Common myeloid progenitor, CD34-positive (primary cell): ENCODE results near the gene STRADA. TPM values are rescaled to one million over a fixed set of nuclear protein-coding genes. Genes with fewer than 3 reads are reported as not detected.
A peak's percentile ranks its signal among the peaks of the same experiment; 100 is the strongest.

Experiments used
- CTCF ChIA-PET: fragments of 350-600 bp; sonication (Branson Sonifier 250); formaldehyde crosslinking; loops from one replicate; lab custom pipeline; 2021; ENCODE audit warnings: antibody characterized with exemption; lab: Charles Lee
- POLR2A ChIA-PET: fragments of 350-600 bp; sonication (Branson Sonifier 250); formaldehyde crosslinking; loops from one replicate; lab custom pipeline; 2021; ENCODE audit warnings: antibody characterized with exemption; lab: Charles Lee
- DNase-seq, 3 donors: peaks; one replicate each; pipeline versions ENCODE4 v3.0.0 to v3.0.0-alpha.2; 2013
- H3K27ac ChIP-seq, 2 experiments: 1 replicate in 1 of 2; 2 replicates in 1 of 2; pipeline ENCODE4 v1.7.0; 2013; ENCODE audit warnings: inconsistent platforms in 2 of 2, low read length in 2 of 2, mild to moderate bottlenecking in 2 of 2, low read depth in 1 of 2, moderate library complexity in 1 of 2; ENCODE audit not compliant: severe bottlenecking in 2 of 2, insufficient read depth in 1 of 2, poor library complexity in 1 of 2
- H3K27me3 ChIP-seq, 5 experiments: replicated peaks in 2 of 5; 1 replicate in 3 of 5; 2 replicates in 2 of 5; pipeline versions ENCODE4 v1.6.1 to v1.7.0; 2013; ENCODE audit warnings: low read length in 4 of 5, mild to moderate bottlenecking in 2 of 5, moderate library complexity in 2 of 5, inconsistent platforms in 1 of 5; ENCODE audit not compliant: insufficient read depth in 5 of 5, control insufficient read depth in 4 of 5
- H3K36me3 ChIP-seq, 4 experiments: 1 replicate in 2 of 4; 2 replicates in 2 of 4; pipeline versions ENCODE4 v1.6.1 to v1.7.0; 2013; ENCODE audit warnings: low read length in 3 of 4, control low read depth in 1 of 4, mild to moderate bottlenecking in 1 of 4; ENCODE audit not compliant: control insufficient read depth in 4 of 4, insufficient read depth in 4 of 4
- H3K4me1 ChIP-seq, 4 experiments: 1 replicate in 3 of 4; 2 replicates in 1 of 4; pipeline versions ENCODE4 v1.6.1 to v1.7.1; 2013; ENCODE audit warnings: low read length in 3 of 4, mild to moderate bottlenecking in 3 of 4, control low read depth in 1 of 4, inconsistent platforms in 1 of 4, moderate library complexity in 1 of 4; ENCODE audit not compliant: control insufficient read depth in 4 of 4, insufficient read depth in 4 of 4; ENCODE audit errors: control extremely low read depth in 1 of 4
- H3K4me3 ChIP-seq, 7 experiments: 1 replicate in 4 of 7; 2 replicates in 3 of 7; pipeline versions ENCODE4 v1.5.1 to v1.7.0; 2013; ENCODE audit warnings: mild to moderate bottlenecking in 7 of 7, low read length in 6 of 7, moderate library complexity in 6 of 7, inconsistent platforms in 2 of 7, low read depth in 2 of 7, control low read depth in 1 of 7; ENCODE audit not compliant: insufficient read depth in 4 of 7, control insufficient read depth in 1 of 7; ENCODE audit errors: extremely low read depth in 1 of 7
- H3K9me3 ChIP-seq, 5 experiments: 1 replicate in 4 of 5; 2 replicates in 1 of 5; pipeline versions ENCODE4 v1.6.1 to v1.7.1; 2013; ENCODE audit warnings: low read length in 4 of 5, mild to moderate bottlenecking in 2 of 5, inconsistent platforms in 1 of 5, low read depth in 1 of 5, moderate library complexity in 1 of 5; ENCODE audit not compliant: control insufficient read depth in 4 of 5, insufficient read depth in 2 of 5; ENCODE audit errors: control extremely low read depth in 1 of 5
- WGBS: methylation state at CpG from one replicate; pipeline ENCODE4 v1.1.5; 2013; ENCODE audit not compliant: insufficient coverage; 5-methylcytosine and 5-hydroxymethylcytosine counted together
- polyA plus RNA-seq: library from polyadenylated mRNA; unstranded; fragments of 120-200 nt; gene quantifications from one replicate; pipeline ENCODE4 v1.2.1, GENCODE V29; 2013

The STRADA gene, protein sequence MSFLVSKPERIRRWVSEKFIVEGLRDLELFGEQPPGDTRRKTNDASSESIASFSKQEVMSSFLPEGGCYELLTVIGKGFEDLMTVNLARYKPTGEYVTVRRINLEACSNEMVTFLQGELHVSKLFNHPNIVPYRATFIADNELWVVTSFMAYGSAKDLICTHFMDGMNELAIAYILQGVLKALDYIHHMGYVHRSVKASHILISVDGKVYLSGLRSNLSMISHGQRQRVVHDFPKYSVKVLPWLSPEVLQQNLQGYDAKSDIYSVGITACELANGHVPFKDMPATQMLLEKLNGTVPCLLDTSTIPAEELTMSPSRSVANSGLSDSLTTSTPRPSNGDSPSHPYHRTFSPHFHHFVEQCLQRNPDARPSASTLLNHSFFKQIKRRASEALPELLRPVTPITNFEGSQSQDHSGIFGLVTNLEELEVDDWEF
- 60.8 TPM for polyA plus RNA-seq

DNA sequence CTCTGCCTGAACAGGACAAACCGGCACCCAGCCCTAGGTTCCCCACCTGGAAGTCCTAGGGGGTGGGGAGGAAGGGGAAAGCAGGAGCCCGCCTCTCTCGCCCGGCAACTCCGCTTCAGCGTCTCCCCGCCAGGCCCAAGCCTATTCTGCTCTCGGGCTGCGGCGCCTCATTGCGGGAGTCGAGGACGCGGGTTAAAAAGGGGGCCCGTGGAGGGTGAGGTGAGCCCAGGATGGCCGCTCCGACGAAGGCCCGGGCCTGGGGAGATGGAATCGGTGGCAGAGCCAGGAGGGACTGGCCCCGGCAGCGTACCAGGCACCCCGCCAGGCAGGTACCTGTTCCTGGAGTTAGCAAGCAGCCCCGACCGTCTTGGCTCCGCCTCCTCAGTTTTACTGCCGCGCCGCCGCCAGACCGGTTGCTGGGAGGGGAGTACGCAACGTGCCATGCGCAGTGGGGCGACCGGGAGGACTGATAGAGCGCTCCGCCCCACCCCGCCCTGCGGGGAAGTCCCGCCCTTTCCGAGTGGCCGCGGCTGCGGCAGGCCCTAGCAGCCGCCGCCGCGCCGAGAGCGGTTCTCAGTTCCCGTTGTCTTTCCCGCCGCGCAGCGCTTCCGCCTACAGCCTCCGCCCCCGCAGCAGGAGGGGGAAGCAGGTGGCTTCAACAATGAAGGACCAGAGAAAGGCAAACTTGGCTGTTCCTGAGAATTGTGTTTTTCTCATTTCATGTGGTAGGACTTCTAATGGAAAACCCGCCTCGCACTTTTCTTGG lies at the start of gene STRADA:
Gene STRADA, minus strand, starts transcription at position 392 of the 766 bp plus-strand sequence. CDS start 13,430 bp downstream, outside the sequence.
- peak; percentile 98 to 99 (median 99) for DNase-seq
- Histone ChIP-seq H3K27me3 (no peaks in the 10 kb centered on the region), H3K36me3 (peaks cover 3 to 11% (median 7%) of the 10 kb centered on the region in 4 experiments), H3K9me3 (no peaks in the 10 kb centered on the region), H3K4me3 (peak within 1 kb of the TSS; percentile 80 to 95 (median 87)), H3K4me1 (peaks cover 5 to 19% (median 18%) of the 10 kb centered on the region in 4 experiments), H3K27ac (peak within 1 kb of the TSS; percentile 80 to 93)
- WGBS, result 0% methylated on average over 55 of the region's 61 CpGs
- CTCF ChIA-PET, result interaction anchor here (0.7 to 1.8 kb wide), 6 partner anchors 9 to 44 kb away, joined by 3 to 7 read pairs (median 4); no protein-coding TSS in a partner anchor
- POLR2A ChIA-PET, result interaction anchor here (0.5 to 1.8 kb wide), 9 partner anchors 11 to 61 kb away, joined by 3 to 16 read pairs (median 3); partner anchors contain the start of genes CCDC47, DDX42 and LIMD2

DNA sequence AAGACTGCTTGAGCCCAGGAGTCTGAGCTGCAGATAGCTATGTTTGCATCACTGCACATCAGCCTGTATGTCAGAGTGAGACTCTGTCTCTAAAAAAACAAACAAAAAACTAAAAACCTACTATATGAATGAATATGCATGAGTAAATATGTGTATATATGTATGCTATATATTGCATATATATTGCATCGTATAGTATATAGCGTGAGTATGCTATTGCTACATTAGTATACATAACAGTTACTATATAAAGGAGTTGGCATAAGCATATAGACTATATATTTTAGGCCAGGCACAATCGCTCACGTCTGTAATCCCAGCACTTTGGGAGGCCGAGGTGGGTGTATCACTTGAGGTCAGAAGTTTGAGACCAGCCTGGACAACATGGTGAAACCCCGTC lies 48.5 kb upstream of the STRADA start:
- Histone ChIP-seq H3K27me3 (no peaks in the 10 kb centered on the region), H3K27ac (no peak overlapping the region), H3K4me3 (no peak overlapping the region), H3K4me1 (no peaks in the 10 kb centered on the region), H3K36me3 (peaks cover 13 to 78% (median 45%) of the 10 kb centered on the region in 4 experiments), H3K9me3 (no peaks in the 10 kb centered on the region)
- 97% methylated on average over 4 of the region's 6 CpGs for WGBS
- DNase-seq, result no peak
- POLR2A ChIA-PET, result interaction anchor here (0.7 kb wide), 1 partner anchor 93 kb away, joined by 3 read pairs; no protein-coding TSS in a partner anchor
- CTCF ChIA-PET, result no interaction called here

DNA sequence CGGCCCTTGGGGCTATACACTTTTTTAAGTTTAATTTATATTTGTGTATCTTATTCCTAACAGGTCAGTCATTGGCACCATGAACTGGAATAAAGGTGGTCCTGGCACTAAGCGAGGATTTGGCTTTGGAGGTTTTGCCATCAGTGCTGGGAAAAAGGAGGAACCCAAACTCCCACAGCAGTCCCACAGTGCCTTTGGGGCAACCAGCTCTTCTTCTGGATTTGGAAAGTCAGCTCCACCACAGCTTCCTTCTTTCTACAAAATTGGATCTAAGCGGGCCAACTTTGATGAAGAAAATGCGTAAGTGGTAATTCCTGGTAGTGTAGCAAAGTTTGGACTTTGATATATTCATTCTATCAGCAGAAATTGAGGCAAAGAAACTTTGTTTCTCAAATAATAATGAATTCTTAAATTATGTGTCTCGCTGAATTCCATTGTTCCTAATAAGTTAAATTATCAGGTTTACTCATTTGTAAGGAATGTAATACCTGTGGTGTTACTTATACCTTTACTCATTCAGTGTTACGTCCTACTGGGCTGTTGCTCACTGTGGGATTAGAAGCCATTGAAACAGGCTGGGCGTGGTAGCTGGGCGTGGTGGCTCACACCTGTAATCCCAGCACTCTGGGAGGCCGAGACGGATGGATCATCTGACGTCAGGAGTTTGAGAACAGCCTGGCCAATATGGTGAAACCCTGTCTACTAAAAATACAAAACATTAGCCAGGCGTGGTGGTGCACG lies 45.5 kb upstream of the STRADA start:
- ChIA-PET POLR2A (no interaction called here), CTCF (interaction anchor here (1.3 to 2.1 kb wide), 4 partner anchors 11 to 33 kb away, joined by 4 to 8 read pairs (median 4); no protein-coding TSS in a partner anchor)
- Histone ChIP-seq H3K36me3 (peaks cover 16 to 56% (median 39%) of the 10 kb centered on the region in 4 experiments), H3K9me3 (no peaks in the 10 kb centered on the region), H3K4me1 (no peaks in the 10 kb centered on the region), H3K27me3 (no peaks in the 10 kb centered on the region), H3K4me3 (no peak overlapping the region), H3K27ac (peak overlapping the region in 1 of 2 experiments; percentile 25)
- 96% methylated on average over 6 of the region's 13 CpGs for WGBS
- DNase-seq, result no peak

DNA sequence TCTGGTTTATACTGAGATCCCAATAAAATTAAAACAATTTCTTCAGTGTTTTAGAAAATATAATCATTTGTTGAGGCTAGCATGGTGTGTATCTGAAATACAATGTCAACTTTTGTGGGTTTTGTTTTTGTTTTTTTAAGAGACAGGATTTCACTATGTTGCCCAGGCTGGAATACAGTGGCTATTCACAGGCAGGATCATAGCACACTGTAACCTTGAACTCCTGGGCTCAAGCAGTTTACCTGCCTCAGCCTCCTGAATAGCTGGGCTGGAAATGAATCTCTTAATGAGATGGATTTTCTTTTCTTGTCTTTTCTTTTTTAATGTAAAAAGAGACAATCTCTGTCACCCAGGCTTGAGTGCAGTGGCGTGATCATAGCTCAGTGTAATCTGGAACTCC lies 44.5 kb upstream of the STRADA start:
- H3K27ac ChIP-seq, result peak overlapping the region in 1 of 2 experiments; percentile 25
- WGBS, result 89% methylated on average over 1 of the region's 1 CpG
- no peak overlapping the region for H3K4me3 ChIP-seq
- no peaks in the 10 kb centered on the region for H3K27me3 ChIP-seq
- peaks cover 13 to 53% (median 39%) of the 10 kb centered on the region in 4 experiments for H3K36me3 ChIP-seq
- ChIA-PET POLR2A (interaction anchor here (0.6 to 0.7 kb wide), 2 partner anchors 11 to 46 kb away, joined by 3 read pairs; no protein-coding TSS in a partner anchor), CTCF (interaction anchor here (1.3 to 2.1 kb wide), 4 partner anchors 10 to 34 kb away, joined by 4 to 8 read pairs (median 4); no protein-coding TSS in a partner anchor)
- DNase-seq, result no peak
- H3K9me3 ChIP-seq, result no peaks in the 10 kb centered on the region
- no peaks in the 10 kb centered on the region for H3K4me1 ChIP-seq

DNA sequence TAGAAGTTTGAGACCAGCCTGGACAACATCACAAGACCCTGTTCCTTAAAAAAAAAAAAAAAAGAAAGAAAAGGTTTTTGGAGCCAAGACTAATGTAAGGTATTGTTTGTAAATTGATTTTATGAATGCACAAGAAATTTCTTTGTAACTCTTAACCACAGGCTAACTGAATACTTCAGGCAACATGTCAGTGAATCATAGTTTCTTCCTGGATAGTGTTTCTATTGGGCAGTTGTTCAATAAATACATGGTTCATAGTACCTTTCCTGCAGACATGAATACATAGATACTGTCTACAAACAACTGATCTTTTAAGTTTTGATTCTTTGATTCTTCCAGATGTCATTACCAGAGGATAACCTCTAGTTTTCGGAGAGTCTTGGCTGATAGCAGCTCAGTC lies 44.0 kb upstream of the STRADA start:
- peaks cover 10 to 48% (median 37%) of the 10 kb centered on the region in 4 experiments for H3K36me3 ChIP-seq
- no peak for DNase-seq
- no CpG with 5 or more reads among the region's 1 CpG for WGBS
- ChIA-PET CTCF (interaction anchor here (0.9 to 1.6 kb wide), 3 partner anchors 14 to 35 kb away, joined by 3 to 4 read pairs (median 4); no protein-coding TSS in a partner anchor), POLR2A (interaction anchor here (0.7 kb wide), 1 partner anchor 10 kb away, joined by 3 read pairs; no protein-coding TSS in a partner anchor)
- no peaks in the 10 kb centered on the region for H3K27me3 ChIP-seq
- H3K4me3 ChIP-seq, result no peak overlapping the region
- no peaks in the 10 kb centered on the region for H3K4me1 ChIP-seq
- no peak overlapping the region for H3K27ac ChIP-seq
- no peaks in the 10 kb centered on the region for H3K9me3 ChIP-seq

DNA sequence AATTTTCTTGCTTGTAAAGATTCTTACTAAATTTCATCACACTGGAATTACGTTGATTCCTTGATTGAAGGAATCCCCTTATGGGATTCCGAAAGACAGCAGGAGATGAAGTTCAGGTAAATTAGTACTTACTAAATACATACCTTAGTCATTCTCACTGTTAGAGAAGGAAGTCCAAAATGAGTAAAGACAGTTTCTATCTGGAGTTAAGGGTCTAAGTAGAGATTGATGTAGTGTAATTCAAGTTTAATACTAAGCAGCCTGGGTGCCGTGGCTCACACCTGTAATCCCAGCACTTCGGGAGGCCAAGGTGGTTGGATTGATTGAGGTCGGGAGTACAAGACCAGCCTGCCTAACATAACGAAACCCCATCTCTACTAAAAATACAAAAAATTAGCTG lies 41.9 kb upstream of the STRADA start:
- POLR2A ChIA-PET, result interaction anchor here (1.0 kb wide), 1 partner anchor 59 kb away, joined by 3 read pairs; the partner anchor contains the start of gene SMARCD2
- 100% methylated on average over 1 of the region's 6 CpGs for WGBS
- H3K9me3 ChIP-seq, result no peaks in the 10 kb centered on the region

More for the DNA sequence above, 41.9 kb upstream of the STRADA start:
- H3K4me1 ChIP-seq, result no peaks in the 10 kb centered on the region
- H3K4me3 ChIP-seq, result no peak overlapping the region
- CTCF ChIA-PET, result interaction anchor here (1.0 to 2.5 kb wide), 6 partner anchors 9 to 85 kb away, joined by 3 to 13 read pairs (median 4); partner anchors contain the start of genes CCDC47 and DDX42
- H3K27me3 ChIP-seq, result no peaks in the 10 kb centered on the region
- no peak for DNase-seq
- peaks cover 12 to 44% (median 31%) of the 10 kb centered on the region in 4 experiments for H3K36me3 ChIP-seq
- no peak overlapping the region for H3K27ac ChIP-seq
